ENCODE results near the gene PSPN.

PSPN gene

DNA sequence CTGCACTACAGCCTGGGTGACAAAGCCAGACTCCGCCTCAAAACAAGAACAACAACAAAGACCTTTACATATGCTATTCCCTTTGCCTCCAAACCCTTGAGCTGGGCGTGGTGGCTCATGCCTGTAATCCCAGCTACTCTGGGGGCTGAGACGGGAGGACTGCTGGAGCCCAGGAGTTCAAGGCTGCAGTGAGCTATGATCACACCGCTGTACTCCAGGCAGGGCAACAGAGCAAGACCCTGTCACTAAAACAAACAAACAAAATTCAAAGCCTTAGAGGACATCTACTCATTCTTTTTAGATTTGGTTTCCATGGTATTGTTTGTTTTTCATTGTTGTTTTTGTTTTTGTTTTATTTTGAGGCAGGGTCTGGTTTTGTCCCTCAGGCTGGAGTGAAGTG, 50.1 kb downstream of the PSPN start:
- no peak for DNase-seq (ENCODE audit: low spot score)

Data from ecto neural progenitor cell (in vitro differentiated cells).